IMR-90 (cell line): ENCODE measurements around the gene ADD1. TPM values are rescaled to one million over a fixed set of nuclear protein-coding genes. Genes with fewer than 3 reads are reported as not detected.

Experiments used
- ATAC-seq: fragments of 200-7000 bp; cut with Tn5 transposase; 2 replicates; pipeline ENCODE4 v1.9.1; 2020; ENCODE audit warnings: low read depth, mild to moderate bottlenecking, moderate library complexity
- BruUV-seq: library from RNA; stranded (reverse); fragments of 400-500 nt; replicated peaks from 2 replicates; lab custom pipeline; 2021; lab: Mats Ljungman, UMichigan
- CTCF ChIA-PET: fragments of 300-600 bp; formaldehyde crosslinking; extraction: SDS; loops from one replicate; lab custom pipeline; 2021; ENCODE audit warnings: antibody characterized with exemption; lab: Yijun Ruan, JAX
- POLR2A ChIA-PET: fragments of 300-600 bp; sonication (Branson Sonifier 250); formaldehyde crosslinking; loops from one replicate; lab custom pipeline; 2022; ENCODE audit warnings: antibody characterized with exemption; ENCODE audit not compliant: unreplicated experiment; lab: Charles Lee
- DNase-seq: peaks from one replicate; pipeline ENCODE4 v3.0.0; 2013
- H2AFZ ChIP-seq: replicated peaks from 2 replicates; pipeline ENCODE3; 2013; ENCODE audit warnings: low read length, mild to moderate bottlenecking; ENCODE audit not compliant: poor library complexity
- H2AK5ac ChIP-seq: 2 replicates; pipeline ENCODE4 v1.6.1; 2013; ENCODE audit warnings: low read depth, low read length, inconsistent platforms
- H2AK9ac ChIP-seq: replicated peaks from 2 replicates; pipeline ENCODE3; 2013; ENCODE audit warnings: mild to moderate bottlenecking, low read depth, low read length, moderate library complexity; ENCODE audit not compliant: poor library complexity
- H2BK120ac ChIP-seq: 2 replicates; pipeline ENCODE4 v1.6.1; 2013; ENCODE audit warnings: low read depth, low read length, inconsistent platforms
- H2BK15ac ChIP-seq: 3 replicates; pipeline ENCODE4 v1.6.1; 2013; ENCODE audit warnings: low read depth, low read length, inconsistent platforms
- H2BK20ac ChIP-seq: 2 replicates; pipeline ENCODE4 v1.6.1; 2013; ENCODE audit warnings: low read depth, mild to moderate bottlenecking, inconsistent platforms, low read length, moderate library complexity
- H2BK5ac ChIP-seq: 2 replicates; pipeline ENCODE4 v1.6.1; 2013; ENCODE audit warnings: mild to moderate bottlenecking, low read depth, low read length, inconsistent platforms; ENCODE audit not compliant: poor library complexity, severe bottlenecking
- H3K14ac ChIP-seq: replicated peaks from 2 replicates; pipeline ENCODE4 v1.6.1; 2013; ENCODE audit warnings: low read depth, low read length, inconsistent platforms
- H3K18ac ChIP-seq: 2 replicates; pipeline ENCODE4 v1.6.1; 2013; ENCODE audit warnings: low read depth, low read length, control low read depth
- H3K23ac ChIP-seq: 2 replicates; pipeline ENCODE4 v1.6.1; 2013; ENCODE audit warnings: low read depth, low read length, inconsistent platforms
- H3K27ac ChIP-seq: 2 replicates; pipeline ENCODE4 v1.5.1; 2013; ENCODE audit warnings: mild to moderate bottlenecking, control low read depth, low read length; ENCODE audit not compliant: insufficient read depth
- H3K27me3 ChIP-seq: 2 replicates; pipeline ENCODE4 v1.6.1; 2013; ENCODE audit warnings: low read length; ENCODE audit not compliant: control insufficient read depth, insufficient read depth
- H3K36me3 ChIP-seq: 2 replicates; pipeline ENCODE4 v1.6.1; 2013; ENCODE audit warnings: low read length, mixed read lengths; ENCODE audit not compliant: control insufficient read depth, insufficient read depth
- H3K4ac ChIP-seq: 2 replicates; pipeline ENCODE4 v1.6.1; 2013; ENCODE audit warnings: low read depth, low read length, inconsistent platforms
- H3K4me1 ChIP-seq: 2 replicates; pipeline ENCODE4 v1.6.1; 2013; ENCODE audit warnings: low read length, mixed read lengths; ENCODE audit not compliant: control insufficient read depth, insufficient read depth
- H3K4me2 ChIP-seq: 2 replicates; pipeline ENCODE4 v1.6.1; 2013; ENCODE audit warnings: low read depth, mild to moderate bottlenecking, control low read depth, low read length, moderate library complexity
- H3K4me3 ChIP-seq: 2 replicates; pipeline ENCODE4 v1.5.1; 2013; ENCODE audit warnings: low read depth, mild to moderate bottlenecking, control low read depth, low read length, moderate library complexity; ENCODE audit not compliant: insufficient read depth
- H3K56ac ChIP-seq: 2 replicates; pipeline ENCODE4 v1.6.1; 2013; ENCODE audit warnings: low read length, inconsistent platforms; ENCODE audit not compliant: insufficient read depth; ENCODE audit errors: extremely low read depth
- H3K79me1 ChIP-seq, 2 experiments: 2 replicates each; pipeline ENCODE4 v1.6.1; 2013; ENCODE audit warnings: low read length in 2 of 2, inconsistent platforms in 1 of 2, low read depth in 1 of 2
- H3K9ac ChIP-seq: 2 replicates; pipeline ENCODE4 v1.6.1; 2013; ENCODE audit warnings: low read depth, low read length, control low read depth
- H3K9me1 ChIP-seq: 2 replicates; pipeline ENCODE4 v1.6.1; 2013; ENCODE audit warnings: low read length, inconsistent platforms; ENCODE audit not compliant: insufficient read depth
- H3K9me3 ChIP-seq: 2 replicates; pipeline ENCODE4 v1.6.1; 2013; ENCODE audit warnings: low read length; ENCODE audit not compliant: control insufficient read depth, insufficient read depth
- H4K20me1 ChIP-seq: 2 replicates; pipeline ENCODE4 v1.6.1; 2013; ENCODE audit warnings: low read length, inconsistent platforms; ENCODE audit not compliant: insufficient read depth
- H4K5ac ChIP-seq: 2 replicates; pipeline ENCODE4 v1.6.1; 2013; ENCODE audit warnings: mild to moderate bottlenecking, low read depth, low read length, control low read depth
- H4K8ac ChIP-seq, 2 experiments: 2 replicates each; pipeline ENCODE4 v1.6.1; 2013; ENCODE audit warnings: low read depth in 2 of 2, low read length in 2 of 2, control low read depth in 1 of 2, inconsistent platforms in 1 of 2
- H4K91ac ChIP-seq: 2 replicates; pipeline ENCODE4 v1.6.1; 2013; ENCODE audit warnings: low read depth, low read length, inconsistent platforms; ENCODE audit not compliant: insufficient read depth
- BHLHE40 ChIP-seq: fragments of 150-350 bp; IDR thresholded peaks from 2 replicates; pipeline ENCODE4 v1.6.1; 2016; ENCODE audit warnings: mild to moderate bottlenecking, low read depth, low read length
- CEBPB ChIP-seq: IDR thresholded peaks from 2 replicates; pipeline ENCODE4 v1.6.1; 2012; ENCODE audit warnings: low read depth, low read length, improper control_type of control experiment
- CHD1 ChIP-seq: IDR thresholded peaks from 2 replicates; pipeline ENCODE4 v1.6.1; 2012; ENCODE audit warnings: low read depth, low read length, improper control_type of control experiment
- CTCF ChIP-seq: conservative IDR thresholded peaks from 2 replicates; pipeline ENCODE4 v1.5.1; 2012; ENCODE audit warnings: mild to moderate bottlenecking, low read depth, low read length, improper control_type of control experiment
- FOS ChIP-seq: fragments of 150-350 bp; IDR thresholded peaks from 2 replicates; pipeline ENCODE4 v1.6.1; 2016; ENCODE audit warnings: low read depth, low read length
- MAFK ChIP-seq: IDR thresholded peaks from 2 replicates; pipeline ENCODE4 v1.6.1; 2012; ENCODE audit warnings: low read depth, low read length, improper control_type of control experiment
- MAZ ChIP-seq: IDR thresholded peaks from 2 replicates; pipeline ENCODE4 v1.6.1; 2012; ENCODE audit warnings: low read depth, mild to moderate bottlenecking, low read length, improper control_type of control experiment, moderate library complexity, borderline replicate concordance
- MXI1 ChIP-seq: IDR thresholded peaks from 2 replicates; pipeline ENCODE4 v1.6.1; 2012; ENCODE audit warnings: low read depth, mild to moderate bottlenecking, low read length, moderate library complexity, borderline replicate concordance
- NFE2L2 ChIP-seq: fragments of 150-350 bp; IDR thresholded peaks from 2 replicates; pipeline ENCODE4 v1.6.1; 2016; ENCODE audit warnings: low read depth, mild to moderate bottlenecking, low read length
- POLR2A ChIP-seq: IDR thresholded peaks from 2 replicates; pipeline ENCODE4 v1.6.1; 2012; ENCODE audit warnings: mild to moderate bottlenecking, low read depth, low read length
- RAD21 ChIP-seq: IDR thresholded peaks from 2 replicates; pipeline ENCODE4 v1.6.1; 2012; ENCODE audit warnings: low read length, improper control_type of control experiment
- RCOR1 ChIP-seq: IDR thresholded peaks from 2 replicates; pipeline ENCODE4 v1.6.1; 2012; ENCODE audit warnings: mild to moderate bottlenecking, low read length, improper control_type of control experiment; ENCODE audit not compliant: insufficient replicate concordance
- RFX5 ChIP-seq: IDR thresholded peaks from 2 replicates; pipeline ENCODE4 v1.8.0; 2012; ENCODE audit warnings: low read depth, mild to moderate bottlenecking, low read length, moderate library complexity
- SMC3 ChIP-seq: fragments of 150-350 bp; IDR thresholded peaks from 2 replicates; pipeline ENCODE4 v1.6.1; 2016; ENCODE audit warnings: low read depth, mild to moderate bottlenecking, antibody characterized with exemption, low read length, moderate library complexity
- WGBS, 2 experiments: methylation state at CpG; one replicate each; pipeline versions ENCODE4 v1.1.5 to v1.1.7; 2013; ENCODE audit warnings: missing lambda C conversion rate in 2 of 2; ENCODE audit not compliant: insufficient read length in 1 of 2; ENCODE audit errors: extremely low coverage in 2 of 2; 5-methylcytosine and 5-hydroxymethylcytosine counted together
- dilution Hi-C: fragments of 300-500 bp; cut with HindIII; formaldehyde crosslinking; loops from one replicate; pipeline ENCODE4 v1.14.3; 2018; ENCODE audit warnings: low sequenced_read_pairs; ENCODE audit not compliant: unreplicated experiment
- in situ Hi-C: fragments of 300-500 bp; cut with MboI; formaldehyde crosslinking; loops from 3 replicates; pipeline ENCODE4 v1.14.3; 2019; ENCODE audit warnings: low sequenced_read_pairs, inconsistent platforms, mixed read lengths
- intact Hi-C: fragments of 100-400 bp; cut with micrococcal nuclease; formaldehyde crosslinking; loops from 2 replicates; pipeline ENCODE4 v1.10.0; 2022
- polyA plus RNA-seq, 3 experiments: library from polyadenylated mRNA; depleted of rRNA; stranded (reverse); fragments of >200 nt; gene quantifications; 2 replicates each; pipeline ENCODE4 v1.2.3, GENCODE V29; 2012; ENCODE audit warnings: low replicate concordance in 1 of 3
- total RNA-seq: library from RNA; depleted of rRNA; stranded (reverse); fragments of >200 nt; gene quantifications from 2 replicates; pipeline ENCODE4 v1.2.3, GENCODE V29; 2012
- TF ChIP-seq, protein P1 (sequence below): fragments of 150-350 bp; IDR thresholded peaks from 2 replicates; pipeline ENCODE4 v1.6.1; 2017; ENCODE audit warnings: mild to moderate bottlenecking, antibody characterized with exemption, low read length, low read depth
- TF ChIP-seq, protein P2 (sequence below): fragments of 150-350 bp; IDR thresholded peaks from 2 replicates; pipeline ENCODE4 v1.6.1; 2016; ENCODE audit warnings: low read depth, mild to moderate bottlenecking, low read length, moderate library complexity, borderline replicate concordance

ADD1 gene
- total and polyA plus RNA-seq, 2 of the 4 experiments (the other 2 are of a cell fraction) = 122 to 215 TPM

DNA sequence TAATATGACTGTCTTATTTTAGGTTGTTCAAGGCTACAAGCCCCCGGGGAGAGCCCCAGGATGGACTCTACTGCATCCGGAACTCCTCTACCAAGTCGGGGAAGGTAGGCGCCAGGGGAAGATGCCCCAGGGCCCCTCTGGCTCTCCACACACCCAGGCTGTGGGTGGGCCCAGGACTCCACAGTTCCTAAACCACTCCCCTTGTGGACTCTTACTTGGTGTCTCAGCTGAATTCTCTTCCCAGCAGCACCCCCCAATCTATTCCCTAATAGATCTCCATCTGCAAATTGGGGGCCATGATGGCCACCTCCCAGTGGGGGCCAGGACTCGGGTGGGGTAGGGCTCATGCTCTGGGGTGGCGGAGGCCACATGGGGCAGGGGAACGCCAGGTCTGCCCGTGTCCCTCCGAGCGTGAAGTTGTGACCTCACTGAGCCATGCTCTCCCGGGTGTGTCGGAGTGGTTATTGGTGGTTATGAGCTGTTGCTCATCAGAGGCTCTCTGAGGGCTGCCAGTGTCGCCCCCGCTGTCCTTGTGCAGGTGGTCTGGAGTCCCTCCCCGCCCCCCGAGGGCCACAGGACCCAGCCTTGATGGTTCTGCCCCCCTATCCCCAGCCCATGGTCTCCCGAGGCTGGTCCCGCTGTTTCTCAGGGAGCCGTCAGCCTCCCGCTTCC, 11.2 kb upstream of the ADD1 start:
- Histone ChIP-seq H4K91ac (no peak overlapping the region), H4K8ac (no peak overlapping the region), H2BK15ac (no peak overlapping the region), H3K4ac (no peak overlapping the region), H3K9me1 (0 out of 2 replicates have a peak, but pooled peaks cover 6% of the 10 kb centered on the region), H3K9ac (no peak overlapping the region), H3K4me3 (no peak overlapping the region), H3K27ac (no peak overlapping the region), H3K18ac (no peak overlapping the region), H3K27me3 (no peaks in the 10 kb centered on the region), H4K5ac (no peak overlapping the region), H2BK120ac (no peak overlapping the region), H4K20me1 (no peaks in the 10 kb centered on the region; the same call in 1 of the 2 replicates), H2AK9ac (no peak overlapping the region), H3K14ac (no peak overlapping the region), H3K23ac (no peak overlapping the region), H2AK5ac (no peak overlapping the region), H3K4me1 (no peaks in the 10 kb centered on the region; the same call in 1 of the 2 replicates), H3K56ac (no peak overlapping the region), H3K79me1 (peaks cover 8 to 12% of the 10 kb centered on the region in 2 experiments), H3K36me3 (peaks cover 70% of the 10 kb centered on the region), H2BK20ac (no peak overlapping the region), H2BK5ac (no peak overlapping the region), H3K4me2 (no peak overlapping the region), H3K9me3 (no peaks in the 10 kb centered on the region), H2AFZ (no peak overlapping the region)
- intact Hi-C loops = no loop called here
- dilution Hi-C loops = no loop called here
- WGBS, 2 experiments = 89% methylated on average over 3 of the region's 20 CpGs; no CpG with 5 or more reads in 1 of the 2 experiments
- ChIA-PET POLR2A (no interaction called here), CTCF (no interaction called here)
- ATAC-seq = no peak
- no TSS peak for BruUV-seq
- no peak for DNase-seq
- TF ChIP-seq NFE2L2 (no peak), RFX5 (no peak), SMC3 (no peak), CEBPB (no peak), CHD1 (no peak), RCOR1 (no peak), MAFK (no peak), RAD21 (no peak), FOS (no peak), BHLHE40 (no peak), MXI1 (no peak), CTCF (no peak), MAZ (no peak), POLR2A (no peak)
- TF ChIP-seq, protein P1, sequence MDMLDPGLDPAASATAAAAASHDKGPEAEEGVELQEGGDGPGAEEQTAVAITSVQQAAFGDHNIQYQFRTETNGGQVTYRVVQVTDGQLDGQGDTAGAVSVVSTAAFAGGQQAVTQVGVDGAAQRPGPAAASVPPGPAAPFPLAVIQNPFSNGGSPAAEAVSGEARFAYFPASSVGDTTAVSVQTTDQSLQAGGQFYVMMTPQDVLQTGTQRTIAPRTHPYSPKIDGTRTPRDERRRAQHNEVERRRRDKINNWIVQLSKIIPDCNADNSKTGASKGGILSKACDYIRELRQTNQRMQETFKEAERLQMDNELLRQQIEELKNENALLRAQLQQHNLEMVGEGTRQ = no peak
- TF ChIP-seq, protein P2, sequence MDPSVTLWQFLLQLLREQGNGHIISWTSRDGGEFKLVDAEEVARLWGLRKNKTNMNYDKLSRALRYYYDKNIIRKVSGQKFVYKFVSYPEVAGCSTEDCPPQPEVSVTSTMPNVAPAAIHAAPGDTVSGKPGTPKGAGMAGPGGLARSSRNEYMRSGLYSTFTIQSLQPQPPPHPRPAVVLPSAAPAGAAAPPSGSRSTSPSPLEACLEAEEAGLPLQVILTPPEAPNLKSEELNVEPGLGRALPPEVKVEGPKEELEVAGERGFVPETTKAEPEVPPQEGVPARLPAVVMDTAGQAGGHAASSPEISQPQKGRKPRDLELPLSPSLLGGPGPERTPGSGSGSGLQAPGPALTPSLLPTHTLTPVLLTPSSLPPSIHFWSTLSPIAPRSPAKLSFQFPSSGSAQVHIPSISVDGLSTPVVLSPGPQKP = no peak
- in situ Hi-C loops = no loop called here
